HepG2 (cell line): ENCODE data around the gene CEBPA. TPM values are rescaled to one million over a fixed set of nuclear protein-coding genes. Genes with fewer than 3 reads are reported as not detected.

ENCODE experiments used
- CTCF ChIP-seq: sonication (generic); formaldehyde crosslinking; IDR thresholded peaks from 2 replicates; pipeline ENCODE4 v1.5.0; 2020; ENCODE audit warnings: mild to moderate bottlenecking, missing genetic modification reagents, moderate library complexity
- GLI4 ChIP-seq: sonication (generic); formaldehyde crosslinking; IDR thresholded peaks from 2 replicates; pipeline ENCODE4 v1.5.1; 2020; ENCODE audit warnings: missing genetic modification reagents, mild to moderate bottlenecking, moderate library complexity, borderline replicate concordance
- GTF3A ChIP-seq: sonication (generic); formaldehyde crosslinking; conservative IDR thresholded peaks from 2 replicates; pipeline ENCODE4 v1.4.0; 2020; ENCODE audit warnings: mild to moderate bottlenecking, missing genetic modification reagents
- HDAC1 ChIP-seq: sonication (generic); formaldehyde crosslinking; IDR thresholded peaks from 2 replicates; pipeline ENCODE4 v1.5.1; 2020; ENCODE audit warnings: mild to moderate bottlenecking, missing genetic modification reagents
- KDM4B ChIP-seq: sonication (generic); formaldehyde crosslinking; IDR thresholded peaks from 2 replicates; pipeline ENCODE4 v1.4.0; 2020; ENCODE audit warnings: missing genetic modification reagents
- PRDM10 ChIP-seq: sonication (generic); formaldehyde crosslinking; IDR thresholded peaks from 2 replicates; pipeline ENCODE4 v1.4.0; 2020; ENCODE audit warnings: low read depth, missing genetic modification reagents
- REPIN1 ChIP-seq: sonication (generic); formaldehyde crosslinking; IDR thresholded peaks from 2 replicates; pipeline ENCODE4 v1.8.0; 2022; ENCODE audit warnings: missing genetic modification reagents, low read depth, mild to moderate bottlenecking, borderline replicate concordance
- TCF7L2 ChIP-seq: IDR thresholded peaks from 2 replicates; pipeline ENCODE4 v1.6.1; 2011; ENCODE audit warnings: mild to moderate bottlenecking, low read depth, low read length, moderate library complexity
- U2AF1 ChIP-seq: fragments of 200-400 bp; formaldehyde crosslinking; optimal IDR thresholded peaks from 2 replicates; pipeline ENCODE3; 2017; ENCODE audit warnings: mild to moderate bottlenecking, low read depth, low read length
- UBTF ChIP-seq: sonication (generic); formaldehyde crosslinking; IDR thresholded peaks from 2 replicates; pipeline ENCODE4 v1.4.0; 2020; ENCODE audit warnings: mild to moderate bottlenecking, missing genetic modification reagents
- ZNF281 ChIP-seq: sonication (generic); formaldehyde crosslinking; IDR thresholded peaks from 2 replicates; pipeline ENCODE4 v1.4.0; 2020; ENCODE audit warnings: missing genetic modification reagents, borderline replicate concordance
- polyA plus RNA-seq, 8 experiments: library from polyadenylated mRNA; depleted of rRNA in 3 of 8; stranded (reverse) in 7 of 8; unstranded in 1 of 8; fragments of >200 nt; fragmentation: Illumina TruSeq in 4 of 8; extraction: Trizol in 4 of 8; gene quantifications; 2 replicates each; pipeline versions ENCODE4 v1.2.1 to v1.2.3, GENCODE V29; 2011 to 2016; ENCODE audit warnings: low read depth in 4 of 8, missing spikeins in 1 of 8, mixed read lengths in 1 of 8; ENCODE audit not compliant: insufficient read depth in 1 of 8
- total RNA-seq, 5 experiments: library from RNA; depleted of rRNA; stranded (reverse); fragments of >200 nt; fragmentation: Illumina TruSeq; extraction: Trizol; gene quantifications; 2 replicates each; pipeline ENCODE4 v1.2.3, GENCODE V29; 2016; ENCODE audit warnings: low read depth in 1 of 5
- TF ChIP-seq, protein P1 (sequence below): sonication (generic); formaldehyde crosslinking; IDR thresholded peaks from 2 replicates; pipeline ENCODE4 v1.8.1; 2023; ENCODE audit warnings: missing genetic modification reagents, inconsistent platforms, borderline replicate concordance
- TF ChIP-seq, protein P2 (sequence below): sonication (generic); formaldehyde crosslinking; IDR thresholded peaks from 2 replicates; pipeline ENCODE4 v1.5.1; 2020; ENCODE audit warnings: missing genetic modification reagents, mild to moderate bottlenecking, borderline replicate concordance

Gene CEBPA
- total and polyA plus RNA-seq, 2 of the 13 experiments (the other 11 are each of a cell fraction or from before 2014, with no cell fraction given), result 24.8 to 103 TPM

- TF ChIP-seq, protein P1, sequence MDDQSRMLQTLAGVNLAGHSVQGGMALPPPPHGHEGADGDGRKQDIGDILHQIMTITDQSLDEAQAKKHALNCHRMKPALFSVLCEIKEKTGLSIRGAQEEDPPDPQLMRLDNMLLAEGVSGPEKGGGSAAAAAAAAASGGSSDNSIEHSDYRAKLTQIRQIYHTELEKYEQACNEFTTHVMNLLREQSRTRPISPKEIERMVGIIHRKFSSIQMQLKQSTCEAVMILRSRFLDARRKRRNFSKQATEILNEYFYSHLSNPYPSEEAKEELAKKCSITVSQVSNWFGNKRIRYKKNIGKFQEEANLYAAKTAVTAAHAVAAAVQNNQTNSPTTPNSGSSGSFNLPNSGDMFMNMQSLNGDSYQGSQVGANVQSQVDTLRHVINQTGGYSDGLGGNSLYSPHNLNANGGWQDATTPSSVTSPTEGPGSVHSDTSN, result no peak
- 0 out of 2 replicates have a peak, but pooled peaks have one; percentile 11 for TF ChIP-seq CTCF (CRISPR knock-in tag)
- no peak for TF ChIP-seq U2AF1
- peak; percentile 42 for TF ChIP-seq UBTF (CRISPR knock-in tag)
- TF ChIP-seq PRDM10 (CRISPR knock-in tag), result no peak
- 0 out of 2 replicates have a peak, but pooled peaks have one; percentile 59 for TF ChIP-seq ZNF281 (CRISPR knock-in tag)
- no peak for TF ChIP-seq KDM4B
- TF ChIP-seq, protein P2, sequence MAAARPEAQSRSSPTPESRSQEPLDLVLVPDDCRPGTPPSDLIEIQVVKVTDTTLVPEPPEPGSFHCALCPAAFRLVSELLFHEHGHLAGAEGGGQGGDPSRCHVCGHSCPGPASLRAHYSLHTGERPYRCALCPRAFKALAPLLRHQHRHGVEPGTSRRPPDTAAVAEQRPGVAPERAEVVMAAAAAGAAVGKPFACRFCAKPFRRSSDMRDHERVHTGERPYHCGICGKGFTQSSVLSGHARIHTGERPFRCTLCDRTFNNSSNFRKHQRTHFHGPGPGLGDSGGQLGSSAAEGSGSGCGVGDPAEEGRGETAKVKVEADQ, result no peak
- no peak for TF ChIP-seq GTF3A (CRISPR knock-in tag)
- TF ChIP-seq REPIN1, result peak; percentile 83
- peak; percentile 75; the same call in 1 of the 2 replicates for TF ChIP-seq HDAC1 (CRISPR knock-in tag)
- no peak for TF ChIP-seq TCF7L2
- no peak for TF ChIP-seq GLI4
Measured at GRCh38 chr19:33273881-33274662, 28.3 kb downstream of the CEBPA start (continued).
